GM19193 (cell line): ENCODE measurements around the gene BTBD7.

ENCODE experiments used
- POLR2A ChIP-seq: IDR thresholded peaks from 4 replicates; pipeline ENCODE4 v1.6.1; 2011; ENCODE audit not compliant: insufficient read depth, insufficient read length; ENCODE audit errors: extremely low read depth

The BTBD7 gene, protein sequence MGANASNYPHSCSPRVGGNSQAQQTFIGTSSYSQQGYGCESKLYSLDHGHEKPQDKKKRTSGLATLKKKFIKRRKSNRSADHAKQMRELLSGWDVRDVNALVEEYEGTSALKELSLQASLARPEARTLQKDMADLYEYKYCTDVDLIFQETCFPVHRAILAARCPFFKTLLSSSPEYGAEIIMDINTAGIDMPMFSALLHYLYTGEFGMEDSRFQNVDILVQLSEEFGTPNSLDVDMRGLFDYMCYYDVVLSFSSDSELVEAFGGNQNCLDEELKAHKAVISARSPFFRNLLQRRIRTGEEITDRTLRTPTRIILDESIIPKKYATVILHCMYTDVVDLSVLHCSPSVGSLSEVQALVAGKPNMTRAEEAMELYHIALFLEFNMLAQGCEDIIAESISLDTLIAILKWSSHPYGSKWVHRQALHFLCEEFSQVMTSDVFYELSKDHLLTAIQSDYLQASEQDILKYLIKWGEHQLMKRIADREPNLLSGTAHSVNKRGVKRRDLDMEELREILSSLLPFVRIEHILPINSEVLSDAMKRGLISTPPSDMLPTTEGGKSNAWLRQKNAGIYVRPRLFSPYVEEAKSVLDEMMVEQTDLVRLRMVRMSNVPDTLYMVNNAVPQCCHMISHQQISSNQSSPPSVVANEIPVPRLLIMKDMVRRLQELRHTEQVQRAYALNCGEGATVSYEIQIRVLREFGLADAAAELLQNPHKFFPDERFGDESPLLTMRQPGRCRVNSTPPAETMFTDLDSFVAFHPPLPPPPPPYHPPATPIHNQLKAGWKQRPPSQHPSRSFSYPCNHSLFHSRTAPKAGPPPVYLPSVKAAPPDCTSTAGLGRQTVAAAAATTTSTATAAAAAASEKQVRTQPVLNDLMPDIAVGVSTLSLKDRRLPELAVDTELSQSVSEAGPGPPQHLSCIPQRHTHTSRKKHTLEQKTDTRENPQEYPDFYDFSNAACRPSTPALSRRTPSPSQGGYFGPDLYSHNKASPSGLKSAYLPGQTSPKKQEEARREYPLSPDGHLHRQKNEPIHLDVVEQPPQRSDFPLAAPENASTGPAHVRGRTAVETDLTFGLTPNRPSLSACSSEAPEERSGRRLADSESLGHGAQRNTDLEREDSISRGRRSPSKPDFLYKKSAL

DNA sequence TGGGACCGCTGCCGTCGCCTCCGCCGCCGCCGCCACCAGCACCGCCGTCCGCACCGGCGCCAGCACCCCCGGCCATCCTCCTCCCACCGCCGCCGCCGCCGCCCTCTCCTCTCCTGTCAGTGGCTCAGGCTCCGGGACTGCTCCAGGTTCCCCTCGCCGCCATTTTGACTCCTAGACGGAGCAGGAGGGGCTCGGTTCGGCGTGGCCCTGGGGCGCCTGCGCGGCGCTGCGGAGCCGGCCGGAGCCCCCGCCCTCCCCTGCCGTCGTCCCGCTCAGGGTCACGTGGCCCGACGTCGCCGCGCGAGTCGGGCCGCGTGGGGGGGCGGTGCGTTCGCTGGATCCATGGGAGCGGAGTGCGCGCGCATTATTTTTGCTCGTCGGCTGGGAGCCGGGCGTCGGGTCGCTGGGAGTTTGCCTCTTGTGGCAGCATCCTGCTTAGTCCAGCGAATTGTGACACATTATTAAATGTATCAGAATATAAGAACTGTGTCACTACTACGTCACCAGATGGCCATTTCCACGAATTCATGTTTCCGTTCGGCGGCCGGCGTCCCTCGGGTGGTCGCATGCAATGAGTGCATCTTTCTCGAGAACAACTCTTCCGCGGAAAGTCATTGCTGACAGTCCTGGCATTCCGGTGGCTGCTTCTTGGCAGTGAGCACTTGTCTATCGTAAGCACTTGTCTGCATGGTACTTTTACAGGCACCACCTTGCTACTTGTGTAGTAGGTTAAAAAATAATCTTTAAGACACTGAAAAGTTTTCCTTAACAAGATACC lies at the start of gene BTBD7:
Gene BTBD7 (minus strand): TSS at position 184 of the 778 bp plus-strand sequence. CDS start 36,985 bp downstream, outside the sequence.
- TF ChIP-seq POLR2A = peak; percentile 86

DNA sequence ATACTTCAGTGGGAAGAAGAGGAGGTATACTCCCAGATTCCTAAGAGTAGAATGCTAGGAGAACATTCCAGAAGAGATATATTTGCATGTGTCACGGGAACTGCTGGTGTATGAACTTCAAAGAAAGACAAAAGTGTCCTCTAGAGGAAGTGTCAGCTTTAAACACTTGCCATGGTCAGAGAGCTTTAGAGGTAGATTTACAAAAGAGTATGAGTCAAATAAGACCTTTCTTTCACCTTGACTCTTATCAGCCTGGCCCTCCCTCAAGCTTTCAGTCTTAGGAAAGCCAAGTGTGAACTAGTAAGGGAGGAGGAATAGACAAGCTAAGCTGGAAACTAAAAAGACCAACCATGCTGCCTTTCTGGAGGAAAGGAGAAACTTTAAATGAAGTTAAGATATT lies 48.8 kb upstream of the BTBD7 start:
- no peak for TF ChIP-seq POLR2A

DNA sequence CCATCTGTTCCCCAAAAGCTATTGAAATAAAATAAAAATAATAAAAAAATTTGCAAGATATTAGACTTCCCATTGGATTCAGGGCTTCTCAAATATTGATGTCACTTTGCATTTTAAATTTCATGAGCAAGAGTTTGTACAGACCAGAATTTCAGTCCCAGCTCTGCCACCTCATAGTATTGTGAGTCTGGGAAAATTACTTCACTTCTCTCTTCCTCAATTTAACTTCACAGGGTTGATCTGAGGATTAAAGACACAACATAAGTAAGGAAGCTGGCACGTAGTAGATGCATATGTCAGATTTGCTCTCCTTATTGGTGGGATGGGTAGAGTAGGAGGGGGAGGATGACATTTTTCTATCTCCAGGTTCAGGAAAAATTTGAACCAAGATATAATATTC lies 47.0 kb upstream of the BTBD7 start:
- TF ChIP-seq POLR2A = no peak

GRCh38 chr14:93375673-93376156 lies 42.9 kb upstream of the BTBD7 start:
- no peak for TF ChIP-seq POLR2A

- TF ChIP-seq POLR2A = no peak
Measured at GRCh38 chr14:93369713-93370266, 37.0 kb upstream of the BTBD7 start.

GRCh38 chr14:93368996-93369712 lies 36.3 kb upstream of the BTBD7 start:
- TF ChIP-seq POLR2A = no peak

DNA sequence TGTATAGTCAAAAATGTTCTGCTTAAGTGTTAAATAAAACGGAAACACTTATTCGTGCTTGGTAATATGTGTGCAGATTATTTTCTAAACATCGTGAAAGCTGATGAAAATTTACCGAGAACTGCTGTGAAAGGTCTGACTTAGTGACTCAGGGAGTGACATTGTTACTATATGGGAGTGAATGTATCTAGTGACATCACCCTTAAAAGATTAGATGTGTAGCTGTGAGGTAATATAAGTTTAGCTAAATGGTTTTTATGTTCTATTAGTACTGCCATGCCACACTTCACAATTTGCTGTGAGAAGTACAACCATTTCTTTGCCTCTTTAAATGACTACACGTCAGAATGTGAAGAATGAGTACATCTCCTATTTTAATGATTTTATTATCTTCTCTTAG lies 15.5 kb upstream of the BTBD7 start:
- no peak for TF ChIP-seq POLR2A

DNA sequence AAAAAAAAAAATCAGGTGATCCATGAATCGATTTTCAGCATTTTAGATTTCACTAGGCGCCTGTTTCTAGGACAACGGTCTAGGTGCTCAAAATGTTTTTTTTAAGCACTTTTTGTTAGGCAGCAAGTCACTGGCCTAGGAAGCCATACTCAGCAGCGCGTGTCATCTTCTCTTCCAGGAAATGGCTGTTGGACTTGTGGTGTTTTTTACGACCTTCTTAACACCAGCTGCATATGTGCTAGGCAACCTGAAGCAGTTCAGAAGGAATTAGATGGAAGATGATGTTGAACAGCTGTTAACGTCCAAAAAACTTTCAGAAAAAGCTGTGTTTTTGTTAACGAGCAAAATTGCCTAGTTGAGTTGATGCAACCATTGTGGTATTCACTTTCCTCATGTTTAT lies 15.0 kb upstream of the BTBD7 start:
- TF ChIP-seq POLR2A = no peak

GRCh38 chr14:93346926-93347721 lies 14.3 kb upstream of the BTBD7 start, which contains the start of gene COX8C:
Gene COX8C (plus strand): TSS chr14:93347182. CDS start chr14:93347269, 87 bp downstream.
- TF ChIP-seq POLR2A = no peak

DNA sequence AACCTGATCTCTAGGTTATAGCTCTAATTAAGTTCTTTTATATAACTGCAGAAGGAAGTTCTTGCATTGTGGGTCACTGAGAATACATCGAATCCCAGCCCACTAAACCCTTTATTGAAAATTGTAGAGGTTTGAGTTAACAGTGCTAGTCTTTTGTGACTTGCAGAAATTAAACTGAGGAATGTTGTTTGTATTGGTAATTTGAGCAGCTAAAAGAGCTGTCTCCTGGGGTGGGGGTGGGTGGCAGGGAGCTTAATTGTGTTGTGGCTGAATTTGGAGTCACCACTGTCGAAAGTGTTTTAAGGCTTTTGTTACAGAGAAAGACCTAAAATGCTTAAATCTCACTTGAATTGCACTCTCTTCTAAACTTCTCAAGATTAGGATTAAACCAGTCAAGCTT lies 11.0 kb upstream of the BTBD7 start:
- no peak for TF ChIP-seq POLR2A

GRCh38 chr14:93343266-93343665 lies 10.4 kb upstream of the BTBD7 start:
- TF ChIP-seq POLR2A = no peak

- no peak for TF ChIP-seq POLR2A
Measured at GRCh38 chr14:93337884-93338283, 5.0 kb upstream of the BTBD7 start.
